HCEC 1CT (cell line): Measurements from ENCODE around the gene SELENOO.

Experiments
- DNase-seq: peaks from one replicate; pipeline ENCODE4 v3.0.0-alpha.2; 2017

SELENOO gene

DNA sequence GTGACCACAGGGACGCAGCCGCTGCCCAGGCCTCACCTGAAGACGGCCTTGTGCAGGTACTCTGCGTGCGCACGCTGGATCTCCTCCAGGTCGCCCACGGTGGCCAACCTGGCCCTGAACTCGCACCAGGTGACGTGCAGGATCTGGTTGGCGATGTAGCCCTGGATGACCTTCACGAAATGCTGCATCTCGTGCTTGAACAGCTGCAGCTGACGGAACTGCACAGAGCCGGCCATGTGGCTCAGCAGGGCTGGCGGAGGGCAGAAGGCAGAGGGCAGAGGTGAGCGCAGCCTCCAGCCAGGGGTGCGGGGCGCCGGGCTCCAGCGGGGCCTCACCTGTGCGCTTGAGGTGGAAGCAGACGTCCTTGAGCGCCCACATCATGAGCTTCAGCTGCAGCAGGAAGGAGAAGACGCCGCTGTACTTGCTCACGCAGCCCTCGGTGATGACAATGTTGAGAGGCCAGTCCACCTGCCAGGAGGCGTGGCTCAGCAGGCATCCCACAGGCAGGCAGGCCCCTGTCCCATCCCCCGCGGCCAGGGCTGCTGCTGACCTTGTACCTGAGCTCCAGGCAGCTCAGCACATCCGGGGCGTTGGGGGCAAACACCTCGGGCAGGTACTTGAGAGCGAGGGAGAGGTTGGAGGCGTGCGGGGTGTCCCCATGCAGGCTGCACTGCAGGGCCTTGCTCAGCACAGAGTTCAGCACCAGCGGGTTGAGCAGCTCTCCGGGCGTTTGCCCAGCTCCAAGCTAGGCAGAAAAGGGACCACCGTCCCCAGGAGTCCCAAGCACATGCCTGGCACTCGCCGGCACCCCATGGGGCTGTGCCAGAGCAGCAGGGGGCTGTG, 17.6 kb downstream of the SELENOO start:
- DNase-seq, result no peak

DNA sequence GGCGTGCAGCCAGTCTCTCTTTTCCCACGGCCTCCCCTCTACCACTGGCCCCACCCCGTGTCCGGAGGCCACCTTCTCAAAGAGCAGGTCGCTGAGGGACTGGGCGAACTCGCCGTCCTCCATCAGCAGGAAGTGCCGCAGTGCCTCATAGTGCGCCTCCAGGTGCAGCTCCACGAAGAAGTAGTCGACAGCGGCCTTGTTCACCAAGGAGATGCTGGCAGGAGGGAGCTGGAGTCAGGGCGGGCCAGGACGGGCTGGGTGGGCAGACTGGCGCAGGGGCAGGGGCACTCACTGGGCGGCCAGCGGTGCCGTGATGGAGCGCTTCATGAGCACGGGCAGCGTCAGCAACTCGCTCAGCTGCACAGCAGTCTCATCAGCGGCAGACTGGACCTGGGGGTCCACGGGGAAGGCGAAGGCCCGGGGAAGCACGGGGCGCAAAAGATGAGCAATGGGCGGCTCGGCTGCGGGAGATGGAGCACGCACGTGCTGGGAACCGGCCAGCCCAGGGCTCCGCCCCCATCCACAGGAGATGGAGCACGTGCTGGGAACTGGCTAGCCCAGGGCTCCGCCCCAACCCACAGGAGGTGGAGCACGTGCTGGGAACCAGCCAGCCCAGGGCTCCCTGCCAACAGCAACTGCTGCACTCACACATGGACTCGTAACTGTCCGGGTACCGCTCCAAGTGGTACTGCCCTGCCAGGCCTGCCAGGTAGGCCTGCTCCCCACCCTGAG, 18.4 kb downstream of the SELENOO start:
- no peak for DNase-seq

GRCh38 chr22:50219800-50220602, 19.2 kb downstream of the SELENOO start:
- no peak for DNase-seq

- no peak for DNase-seq
Measured at GRCh38 chr22:50220603-50221409, 20.0 kb downstream of the SELENOO start.

DNA sequence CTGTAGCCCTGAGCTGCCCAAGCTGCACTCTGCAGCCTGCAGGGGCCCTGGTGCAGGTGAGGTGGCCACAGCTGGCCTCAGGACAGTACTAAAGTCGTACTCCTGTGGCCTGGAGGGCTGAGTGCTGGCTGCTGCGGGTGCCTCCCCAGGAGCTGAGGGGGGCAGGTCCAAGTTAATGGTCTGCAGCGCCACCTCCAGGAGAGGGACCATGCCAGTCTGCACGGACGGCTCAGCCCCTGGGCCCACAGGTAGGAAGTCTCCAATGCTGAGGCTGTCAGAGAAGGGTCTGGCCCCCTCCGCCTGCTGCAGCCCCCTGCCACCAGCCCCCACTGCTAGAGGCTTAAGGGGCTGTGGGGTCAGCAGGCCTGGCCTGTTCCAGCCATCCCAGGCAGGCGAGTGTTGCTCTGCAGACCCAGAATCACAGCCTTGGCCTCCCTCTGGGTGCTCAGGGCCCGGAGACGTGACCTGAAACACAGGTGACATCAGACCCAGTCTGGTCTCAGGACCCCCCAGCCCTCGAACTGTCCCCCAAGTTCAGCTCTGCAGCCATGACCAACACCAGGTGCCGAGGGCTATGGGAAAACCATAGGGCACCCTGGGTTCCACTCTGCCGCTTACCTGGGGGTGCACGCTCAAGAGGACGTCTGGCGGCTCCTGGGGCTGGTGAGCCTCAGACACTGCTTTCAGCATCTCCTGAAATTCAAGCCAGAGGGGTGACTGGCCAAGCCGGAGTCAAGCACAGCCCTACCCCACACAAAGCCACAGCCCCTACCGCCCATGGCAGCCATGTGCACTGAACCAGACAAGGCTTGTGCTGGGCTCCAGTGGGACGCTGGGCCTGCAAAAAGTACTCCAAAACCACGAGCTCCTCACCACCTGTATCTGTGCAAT, 20.8 kb downstream of the SELENOO start:
- DNase-seq, result no peak

- no peak for DNase-seq
Measured at GRCh38 chr22:50222508-50222907, 21.7 kb downstream of the SELENOO start.

DNA sequence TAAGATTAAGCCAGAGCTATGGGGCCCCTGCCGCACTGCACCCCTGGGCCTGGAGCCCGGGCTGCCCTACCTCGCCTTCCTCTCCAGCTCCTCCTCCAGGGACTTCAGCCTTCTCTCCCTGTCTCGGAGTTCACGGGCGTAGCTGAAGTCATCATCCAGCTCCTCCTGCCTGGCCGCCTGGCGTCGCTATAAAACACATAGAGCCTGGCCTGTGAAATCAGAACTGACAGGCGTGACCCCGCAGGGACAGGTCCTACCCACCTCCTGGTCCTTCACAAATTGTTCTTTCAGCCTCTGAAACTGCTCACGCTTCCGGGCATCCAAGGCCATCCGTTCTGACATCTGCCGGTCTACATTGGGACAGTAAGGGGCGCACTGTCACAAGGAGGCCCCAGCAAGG, 23.3 kb downstream of the SELENOO start:
- no peak for DNase-seq

DNA sequence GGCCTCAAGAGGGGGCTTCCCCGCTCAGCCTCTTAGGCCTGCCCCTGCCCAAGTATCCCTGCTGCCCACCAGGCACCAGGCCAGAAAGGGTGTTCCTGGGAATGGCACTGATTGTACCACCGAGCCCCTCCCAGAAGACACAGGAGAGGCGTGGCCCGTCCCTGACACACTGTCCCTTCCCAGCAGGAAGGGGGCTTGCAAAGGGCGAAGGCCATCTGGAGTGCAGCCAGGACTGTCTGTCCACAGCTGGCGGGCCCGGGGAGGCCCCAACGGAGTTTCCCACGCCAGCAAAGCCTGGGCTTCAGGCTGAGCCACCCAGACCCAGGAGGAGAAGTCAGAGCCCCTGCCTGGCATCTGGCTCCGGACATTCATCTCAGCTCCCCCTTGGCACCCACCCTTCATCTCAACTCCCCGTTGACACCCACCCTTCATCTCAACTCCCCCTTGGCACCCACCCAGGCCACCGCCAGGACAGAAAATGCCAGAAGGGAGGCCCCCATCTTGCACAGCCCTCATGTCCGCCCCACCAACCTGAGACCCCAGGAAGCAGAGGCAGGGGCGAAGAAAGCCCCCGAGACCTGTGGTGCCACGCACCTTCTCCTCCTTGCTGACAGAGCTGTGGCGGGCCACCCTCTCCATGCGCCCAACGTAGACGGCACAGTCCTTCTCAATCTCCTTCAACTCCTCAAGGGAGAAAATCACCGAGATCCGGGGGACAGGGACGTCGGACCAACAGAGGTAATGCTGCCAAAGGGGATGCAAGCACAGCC, 24.6 kb downstream of the SELENOO start:
- no peak for DNase-seq

GRCh38 chr22:50226063-50226874, 25.5 kb downstream of the SELENOO start:
- DNase-seq, result no peak

DNA sequence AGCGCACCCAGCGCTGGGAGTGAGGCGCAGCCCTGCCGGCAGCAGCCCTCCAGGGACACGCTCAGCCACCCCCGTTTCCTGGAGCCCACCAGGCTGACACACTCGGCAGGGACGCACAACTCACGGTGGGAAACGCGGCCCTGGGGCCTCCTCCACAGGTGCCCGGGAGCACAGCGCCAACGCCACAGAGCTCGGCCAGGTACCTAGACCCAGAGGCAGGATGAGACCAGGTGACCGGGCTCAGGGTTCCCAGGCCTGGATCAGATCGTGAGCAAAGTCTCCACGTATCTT, 26.0 kb downstream of the SELENOO start:
- no peak for DNase-seq

- DNase-seq, result no peak
Measured at GRCh38 chr22:50227579-50228215, 26.9 kb downstream of the SELENOO start.

GRCh38 chr22:50228366-50228765, 27.6 kb downstream of the SELENOO start:
- no peak for DNase-seq

DNA sequence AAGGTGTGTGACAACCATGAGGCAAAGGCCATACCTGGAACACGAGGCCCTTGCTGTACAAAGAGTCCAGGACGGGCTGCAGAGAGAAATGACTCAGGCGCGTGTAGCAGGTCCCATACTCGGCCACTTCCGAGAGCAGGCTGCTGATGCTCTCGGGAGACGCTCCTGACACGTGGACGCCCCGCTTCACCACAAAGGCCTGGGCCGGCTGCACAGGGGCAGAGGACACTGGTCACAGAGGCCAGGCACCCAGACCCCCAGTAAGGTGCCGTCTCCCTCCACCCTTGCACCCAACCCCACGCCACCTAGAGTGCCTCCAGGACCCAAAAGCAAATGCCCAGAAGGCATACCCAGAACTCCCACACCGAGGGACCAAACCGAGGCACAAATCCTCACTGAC, 28.6 kb downstream of the SELENOO start:
- no peak for DNase-seq

GRCh38 chr22:50232481-50233151, 31.8 kb downstream of the SELENOO start:
- DNase-seq, result no peak

DNA sequence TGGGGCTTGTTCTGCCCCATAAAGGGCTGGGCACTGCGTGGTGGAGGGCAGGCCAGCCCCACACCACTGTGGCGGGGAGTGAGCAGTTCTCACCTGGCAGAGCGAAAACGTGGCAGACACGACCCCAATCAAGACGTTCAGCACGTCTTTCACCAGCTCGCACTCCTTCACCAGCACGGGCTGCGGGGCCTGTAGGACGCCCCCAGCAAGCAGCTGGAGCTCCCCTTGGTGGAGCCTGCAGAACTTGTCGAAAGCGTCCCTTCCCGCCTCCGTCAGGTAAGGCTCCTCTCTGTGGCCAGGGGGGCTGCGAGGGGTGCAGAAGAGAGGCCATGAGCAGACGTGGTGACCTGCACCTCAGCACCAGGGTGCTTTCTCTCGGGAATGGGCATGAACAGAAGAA, 32.4 kb downstream of the SELENOO start:
- no peak for DNase-seq

DNA sequence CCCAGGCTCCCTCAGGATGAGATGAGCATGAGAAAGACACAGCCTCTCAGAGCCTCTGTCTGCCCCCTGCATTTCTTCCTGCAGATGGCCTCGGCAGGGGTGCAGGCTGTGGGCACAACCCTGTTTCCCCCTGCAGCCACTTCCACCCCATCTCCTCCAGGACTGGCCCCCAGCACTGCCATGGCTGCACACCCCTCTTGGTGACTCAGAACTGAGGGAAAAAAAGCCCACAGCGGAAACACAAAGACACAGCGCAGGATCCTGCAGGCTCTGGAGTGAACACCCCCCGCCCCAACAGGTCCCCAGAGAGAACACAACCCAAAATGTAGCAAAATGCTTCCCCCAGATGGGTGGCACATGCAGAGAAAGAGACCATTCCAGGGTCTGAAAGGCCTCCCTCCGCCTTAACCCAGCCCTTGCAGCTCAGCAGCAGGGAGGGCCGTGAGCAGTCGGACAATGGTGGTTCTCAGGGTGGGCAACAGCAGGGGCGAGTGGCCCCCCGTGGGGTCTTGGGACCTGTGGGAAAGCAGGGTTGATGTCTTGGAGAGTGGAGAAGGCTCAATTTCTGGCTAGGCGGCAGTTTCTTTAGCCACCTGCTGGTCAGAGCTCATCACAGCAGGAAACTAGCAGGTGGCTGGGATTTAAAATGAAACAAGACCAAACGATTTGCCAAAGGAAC, 36.1 kb downstream of the SELENOO start:
- no peak for DNase-seq

DNA sequence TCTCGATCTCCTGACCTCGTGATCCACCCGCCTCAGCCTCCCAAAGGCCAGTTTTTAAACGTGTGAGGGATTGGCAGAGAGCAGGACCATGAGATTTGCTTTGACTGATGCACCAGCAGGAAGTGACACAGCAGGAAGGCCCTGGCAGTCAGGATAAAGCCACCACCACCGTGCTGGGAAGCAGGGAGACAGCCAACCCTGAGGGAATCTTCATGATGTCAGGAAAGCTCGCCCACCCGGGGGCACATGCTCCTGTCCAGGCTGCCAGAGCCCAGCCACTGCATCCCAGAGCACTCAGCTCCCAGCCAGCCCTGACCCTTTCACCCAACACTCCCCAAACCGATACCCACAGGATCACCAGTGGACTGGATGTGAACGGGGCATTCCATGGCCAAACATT, 37.9 kb downstream of the SELENOO start:
- no peak for DNase-seq

DNA sequence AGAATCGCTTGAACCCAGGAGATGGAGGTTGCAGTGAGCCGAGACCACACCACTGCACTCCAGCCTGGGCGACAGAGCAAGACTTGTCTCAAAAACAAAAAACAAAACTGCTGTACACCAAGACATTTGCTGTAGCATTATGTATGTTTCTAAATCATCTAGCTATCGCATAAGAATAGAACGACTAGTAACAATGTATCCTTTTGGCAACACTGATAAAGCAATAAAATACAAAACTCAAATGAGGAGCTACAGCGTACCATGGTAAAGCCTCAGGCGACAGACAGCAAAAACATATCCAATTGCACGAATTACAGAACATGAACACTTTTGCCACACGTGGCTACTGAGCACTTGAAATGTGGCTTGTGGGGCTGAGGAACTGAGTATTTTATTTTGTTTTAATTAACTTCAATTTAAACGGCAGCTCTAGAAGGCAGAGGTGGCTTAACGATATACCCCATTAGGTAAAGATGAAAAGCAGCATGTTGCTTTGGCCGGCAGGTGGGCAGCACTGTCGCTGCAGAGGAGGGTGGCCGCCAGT, 41.7 kb downstream of the SELENOO start:
- DNase-seq, result no peak
